Tibial nerve (tissue), 4 donors: ENCODE measurements around the gene LIPC. TPM values are rescaled to one million over a fixed set of nuclear protein-coding genes. Genes with fewer than 3 reads are reported as not detected.

ENCODE experiments used
- DNase-seq, 2 donors: peaks; one replicate each; pipeline ENCODE4 v3.0.0-alpha.2; 2019; ENCODE audit warnings: low spot score in 2 of 2
- H3K27ac ChIP-seq, 4 donors: fragments of 200-600 bp; sonication (generic) in 3 of 4; one replicate each; pipeline ENCODE4 v1.5.1; 2017 to 2019; ENCODE audit warnings: mild to moderate bottlenecking in 1 of 4
- H3K27me3 ChIP-seq, 2 donors: fragments of 200-600 bp; sonication (generic) in 1 of 2; one replicate each; pipeline versions ENCODE4 v1.5.1 to v1.6.0; 2017 to 2019
- H3K36me3 ChIP-seq, 3 donors: fragments of 200-600 bp; sonication (generic); one replicate each; pipeline ENCODE4 v1.5.1; 2018 to 2019
- H3K4me1 ChIP-seq, 4 donors: fragments of 200-600 bp; sonication (generic) in 3 of 4; one replicate each; pipeline ENCODE4 v1.5.1; 2017 to 2019
- H3K4me3 ChIP-seq, 4 donors: fragments of 200-600 bp; sonication (generic) in 3 of 4; one replicate each; pipeline ENCODE4 v1.5.1; 2017 to 2019; ENCODE audit warnings: mild to moderate bottlenecking in 1 of 4, moderate library complexity in 1 of 4
- H3K9me3 ChIP-seq, 4 donors: fragments of 200-600 bp; sonication (generic) in 3 of 4; one replicate each; pipeline ENCODE4 v1.5.1; 2017 to 2019
- EP300 ChIP-seq, 2 donors: sonication (generic); formaldehyde crosslinking; IDR thresholded peaks; one replicate each; pipeline ENCODE4 v1.6.1; 2017; ENCODE audit warnings: antibody characterized with exemption in 2 of 2, mild to moderate bottlenecking in 1 of 2
- POLR2A ChIP-seq, 2 donors: fragments of 450-650 bp; IDR thresholded peaks; one replicate each; pipeline ENCODE4 v1.6.1; 2017; ENCODE audit warnings: antibody characterized with exemption in 2 of 2, mild to moderate bottlenecking in 2 of 2, moderate library complexity in 2 of 2
- WGBS, 2 donors: methylation state at CpG; one replicate each; pipeline ENCODE4 v1.1.5; 2018; 5-methylcytosine and 5-hydroxymethylcytosine counted together
- total RNA-seq, 4 donors: library from RNA; depleted of rRNA; stranded (reverse); fragments of >200 nt; gene quantifications; one replicate each; pipeline ENCODE4 v1.1.0, GENCODE V29; 2016
- TF ChIP-seq, protein P1 (sequence below), 5 experiments: fragments of 200-600 bp in 3 of 5; fragments of 450-650 bp in 2 of 5; sonication (generic) in 3 of 5; IDR thresholded peaks; one replicate each; pipeline ENCODE4 v1.5.1; 2016 to 2019; ENCODE audit warnings: antibody characterized with exemption in 5 of 5, mild to moderate bottlenecking in 3 of 5, moderate library complexity in 2 of 5

The LIPC gene
- total RNA-seq, 4 donors from 2014 or later = 11.2 to 18.4 (median 14.7) TPM

DNA sequence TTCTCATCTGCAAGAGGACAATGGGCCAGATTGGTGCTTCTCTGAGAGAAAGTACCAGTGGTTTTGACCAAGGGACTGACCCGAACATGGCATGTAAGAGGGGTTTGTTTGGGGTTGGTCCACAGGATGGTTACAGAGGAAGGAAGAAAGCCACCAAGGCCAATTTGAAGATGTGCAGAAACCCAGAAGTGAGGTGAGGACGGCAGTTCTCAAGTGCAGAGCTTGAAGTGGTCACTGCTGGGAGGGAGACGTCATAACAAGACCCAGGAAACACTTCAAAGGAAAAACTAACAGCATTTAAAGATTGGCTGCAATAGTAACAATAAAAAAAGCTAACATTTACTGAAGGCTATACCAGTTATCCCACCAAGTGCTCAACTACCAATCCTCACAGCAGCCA lies 29.1 kb downstream of the LIPC start:
- Histone ChIP-seq H3K9me3 (no peaks in the 10 kb centered on the region), H3K4me1 (peaks cover 0 to 14% (median 10%) of the 10 kb centered on the region in 4 donors), H3K4me3 (no peak overlapping the region), H3K27ac (no peak overlapping the region), H3K36me3 (no peaks in the 10 kb centered on the region), H3K27me3 (no peaks in the 10 kb centered on the region)
- TF ChIP-seq, protein P1, sequence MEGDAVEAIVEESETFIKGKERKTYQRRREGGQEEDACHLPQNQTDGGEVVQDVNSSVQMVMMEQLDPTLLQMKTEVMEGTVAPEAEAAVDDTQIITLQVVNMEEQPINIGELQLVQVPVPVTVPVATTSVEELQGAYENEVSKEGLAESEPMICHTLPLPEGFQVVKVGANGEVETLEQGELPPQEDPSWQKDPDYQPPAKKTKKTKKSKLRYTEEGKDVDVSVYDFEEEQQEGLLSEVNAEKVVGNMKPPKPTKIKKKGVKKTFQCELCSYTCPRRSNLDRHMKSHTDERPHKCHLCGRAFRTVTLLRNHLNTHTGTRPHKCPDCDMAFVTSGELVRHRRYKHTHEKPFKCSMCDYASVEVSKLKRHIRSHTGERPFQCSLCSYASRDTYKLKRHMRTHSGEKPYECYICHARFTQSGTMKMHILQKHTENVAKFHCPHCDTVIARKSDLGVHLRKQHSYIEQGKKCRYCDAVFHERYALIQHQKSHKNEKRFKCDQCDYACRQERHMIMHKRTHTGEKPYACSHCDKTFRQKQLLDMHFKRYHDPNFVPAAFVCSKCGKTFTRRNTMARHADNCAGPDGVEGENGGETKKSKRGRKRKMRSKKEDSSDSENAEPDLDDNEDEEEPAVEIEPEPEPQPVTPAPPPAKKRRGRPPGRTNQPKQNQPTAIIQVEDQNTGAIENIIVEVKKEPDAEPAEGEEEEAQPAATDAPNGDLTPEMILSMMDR (IDR thresholded peaks at IDR 0.05) = no peak
- TF ChIP-seq EP300 (IDR thresholded peaks at IDR 0.05) (no peak), POLR2A (IDR thresholded peaks at IDR 0.05) (no peak)
- 91 to 93% methylated on average over 3 of the region's 3 CpGs for WGBS, 2 donors
- DNase-seq = no peak

DNA sequence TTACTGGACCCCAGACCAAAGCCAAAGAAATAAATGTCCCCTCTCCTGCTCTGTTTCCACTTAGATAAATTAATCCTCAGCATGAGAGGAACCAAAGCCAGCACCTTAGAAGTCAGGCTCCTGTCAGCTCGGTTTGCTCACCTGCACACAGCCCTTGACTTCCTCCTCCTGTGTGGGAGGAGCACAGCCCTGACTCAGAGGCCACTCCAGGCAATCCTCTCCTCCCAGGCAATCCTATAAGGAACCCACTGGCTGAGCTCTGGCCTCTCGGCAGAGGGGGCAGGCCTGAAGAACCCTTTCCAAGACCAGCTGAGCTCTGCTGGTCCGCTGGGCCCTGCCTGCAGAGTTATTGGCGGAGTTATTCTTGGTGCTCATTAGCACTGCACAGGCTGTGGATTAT lies 30.8 kb downstream of the LIPC start:
- no peaks in the 10 kb centered on the region for H3K9me3 ChIP-seq
- H3K27me3 ChIP-seq = no peaks in the 10 kb centered on the region
- peaks cover 0 to 14% (median 10%) of the 10 kb centered on the region in 4 donors for H3K4me1 ChIP-seq
- 81 to 93% methylated on average over 4 of the region's 4 CpGs for WGBS, 2 donors
- H3K36me3 ChIP-seq = no peaks in the 10 kb centered on the region
- no peak overlapping the region for H3K27ac ChIP-seq
- no peak for DNase-seq
- no peak overlapping the region for H3K4me3 ChIP-seq
- TF ChIP-seq POLR2A (IDR thresholded peaks at IDR 0.05) = no peak
- no peak for TF ChIP-seq EP300 (IDR thresholded peaks at IDR 0.05)
- TF ChIP-seq, protein P1 (IDR thresholded peaks at IDR 0.05) = no peak

GRCh38 chr15:58462973-58463663 lies 31.3 kb downstream of the LIPC start:
- Histone ChIP-seq H3K4me3 (no peak overlapping the region), H3K27ac (no peak overlapping the region), H3K36me3 (no peaks in the 10 kb centered on the region), H3K27me3 (no peaks in the 10 kb centered on the region), H3K4me1 (peaks cover 0 to 14% (median 10%) of the 10 kb centered on the region in 4 donors), H3K9me3 (no peaks in the 10 kb centered on the region)
- no peak for TF ChIP-seq POLR2A (IDR thresholded peaks at IDR 0.05)
- TF ChIP-seq, protein P1 (IDR thresholded peaks at IDR 0.05) = no peak
- no peak for TF ChIP-seq EP300 (IDR thresholded peaks at IDR 0.05)
- no peak for DNase-seq
- WGBS, 2 donors = 76 to 83% methylated on average over 10 of the region's 10 CpGs

DNA sequence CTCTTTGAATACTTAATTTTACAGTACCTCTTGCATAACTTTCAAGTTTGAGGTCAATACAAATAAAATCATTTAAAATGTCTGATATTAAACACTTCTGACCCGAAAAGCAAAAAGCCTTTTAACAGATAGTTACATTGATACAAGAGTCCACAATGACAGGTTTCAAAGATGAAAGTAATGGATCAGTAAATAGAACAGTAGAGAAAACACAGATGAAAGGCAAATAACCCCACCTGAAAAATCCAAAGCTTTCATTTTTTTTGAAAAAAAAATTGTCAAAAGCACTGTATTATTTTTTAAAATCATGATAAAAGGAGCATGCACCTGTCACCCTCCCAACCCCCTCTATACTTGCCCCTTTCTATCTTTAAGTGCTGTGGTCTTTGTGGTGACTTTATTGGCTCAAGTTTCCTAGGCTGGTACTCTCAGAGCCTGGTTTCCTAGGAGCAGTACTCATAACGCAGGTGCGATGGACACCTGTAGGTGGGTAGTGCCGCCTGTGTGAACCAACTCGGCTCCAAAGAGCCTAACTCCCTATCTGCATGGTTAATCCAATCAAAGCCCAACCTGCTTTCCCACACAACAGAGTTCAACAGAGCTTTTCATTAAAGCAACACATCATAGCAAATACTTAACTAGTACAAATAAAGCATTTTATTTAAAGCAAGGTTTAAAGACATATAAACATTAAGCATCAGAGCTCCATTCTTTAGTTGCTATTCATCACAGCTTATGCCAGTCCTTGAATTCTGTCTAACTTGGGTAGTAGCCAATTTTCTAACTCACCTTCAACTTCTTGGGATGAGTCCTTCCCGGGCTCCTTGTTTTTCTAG lies 32.2 kb downstream of the LIPC start:
- WGBS, 2 donors = 88 to 96% methylated on average over 6 of the region's 6 CpGs
- TF ChIP-seq POLR2A (IDR thresholded peaks at IDR 0.05) = no peak
- TF ChIP-seq, protein P1 (IDR thresholded peaks at IDR 0.05) = no peak
- no peak for TF ChIP-seq EP300 (IDR thresholded peaks at IDR 0.05)
- DNase-seq = no peak
- Histone ChIP-seq H3K36me3 (no peaks in the 10 kb centered on the region), H3K9me3 (no peaks in the 10 kb centered on the region), H3K4me1 (peaks cover 0 to 8% (median 7%) of the 10 kb centered on the region in 4 donors), H3K27ac (no peak overlapping the region), H3K4me3 (no peak overlapping the region), H3K27me3 (no peaks in the 10 kb centered on the region)

DNA sequence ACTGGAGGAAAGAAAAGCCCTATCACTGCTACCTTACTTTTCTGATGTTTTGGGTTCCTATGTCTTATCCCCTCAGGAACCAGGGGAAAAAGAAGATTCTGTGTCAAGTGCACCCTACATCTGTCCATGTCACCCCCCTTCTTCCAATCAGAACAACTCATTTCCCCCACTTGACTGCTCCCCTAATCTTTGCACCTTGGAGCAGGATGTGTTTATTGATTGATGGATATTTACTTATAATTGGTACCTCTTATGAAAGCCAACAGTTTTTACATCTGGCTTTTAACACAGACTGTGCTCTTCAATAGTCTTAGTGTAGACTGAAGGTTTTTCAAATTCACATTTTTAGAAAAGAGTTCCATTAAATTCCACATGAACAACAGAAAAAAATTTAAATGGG lies 33.3 kb downstream of the LIPC start:
- no peak for DNase-seq
- Histone ChIP-seq H3K9me3 (no peaks in the 10 kb centered on the region), H3K27ac (no peak overlapping the region), H3K27me3 (no peaks in the 10 kb centered on the region), H3K4me3 (no peak overlapping the region), H3K4me1 (peaks cover 0 to 7% (median 0%) of the 10 kb centered on the region in 4 donors), H3K36me3 (no peaks in the 10 kb centered on the region)
- TF ChIP-seq EP300 (IDR thresholded peaks at IDR 0.05) (no peak), POLR2A (IDR thresholded peaks at IDR 0.05) (no peak)
- TF ChIP-seq, protein P1 (IDR thresholded peaks at IDR 0.05) = no peak
